Cardiac muscle cell (in vitro differentiated cells and primary cell): ENCODE data around the gene ZNF599. TPM values are rescaled to one million over a fixed set of nuclear protein-coding genes. Genes with fewer than 3 reads are reported as not detected.
"Not testable (repeated sequence)": the region's sequence is repeated elsewhere in the genome, so short reads cannot be mapped to it uniquely, and the experiment has no call there.

Source experiments
- DNase-seq, 2 donors: peaks; one replicate each; pipeline versions ENCODE4 v3.0.0 to v3.0.0-alpha.2; 2010 to 2017; ENCODE audit warnings: low read depth in 1 of 2, low spot score in 1 of 2
- H3K27ac ChIP-seq: fragments of 200-600 bp; sonication (generic); 2 replicates; pipeline ENCODE4 v1.5.1; 2016
- H3K27me3 ChIP-seq: fragments of 200-600 bp; sonication (generic); 2 replicates; pipeline ENCODE4 v1.6.0; 2016; ENCODE audit warnings: control low read depth
- H3K36me3 ChIP-seq: fragments of 200-600 bp; sonication (generic); 2 replicates; pipeline ENCODE4 v1.5.1; 2016; ENCODE audit warnings: control low read depth
- H3K4me1 ChIP-seq: fragments of 200-600 bp; sonication (generic); 2 replicates; pipeline ENCODE4 v1.8.1; 2017; ENCODE audit warnings: low read depth, mild to moderate bottlenecking, mixed run types
- H3K4me3 ChIP-seq: fragments of 200-600 bp; sonication (generic); 2 replicates; pipeline ENCODE4 v1.5.1; 2016; ENCODE audit warnings: mild to moderate bottlenecking
- H3K9me3 ChIP-seq: fragments of 200-600 bp; sonication (generic); 2 replicates; pipeline ENCODE4 v1.5.1; 2017; ENCODE audit warnings: low read depth, mild to moderate bottlenecking, control low read depth
- polyA plus RNA-seq: library from polyadenylated mRNA; unstranded; fragments of >200 nt; fragmentation: Nextera tagmentation; extraction: Ambion mirVana; gene quantifications from 2 replicates; pipeline ENCODE4 v1.2.1, GENCODE V29; 2016
- total RNA-seq: library from RNA; depleted of rRNA; stranded (reverse); fragments of >200 nt; gene quantifications from 2 replicates; pipeline ENCODE4 v1.2.3, GENCODE V29; 2016
- TF ChIP-seq, protein P1 (sequence below): IDR thresholded peaks from 2 replicates; pipeline ENCODE4 v1.5.1; 2012; ENCODE audit warnings: low read depth, mild to moderate bottlenecking, low read length

Gene ZNF599
- total and polyA plus RNA-seq, 2 experiments from 2014 or later, result 11.6 to 18.4 TPM

DNA sequence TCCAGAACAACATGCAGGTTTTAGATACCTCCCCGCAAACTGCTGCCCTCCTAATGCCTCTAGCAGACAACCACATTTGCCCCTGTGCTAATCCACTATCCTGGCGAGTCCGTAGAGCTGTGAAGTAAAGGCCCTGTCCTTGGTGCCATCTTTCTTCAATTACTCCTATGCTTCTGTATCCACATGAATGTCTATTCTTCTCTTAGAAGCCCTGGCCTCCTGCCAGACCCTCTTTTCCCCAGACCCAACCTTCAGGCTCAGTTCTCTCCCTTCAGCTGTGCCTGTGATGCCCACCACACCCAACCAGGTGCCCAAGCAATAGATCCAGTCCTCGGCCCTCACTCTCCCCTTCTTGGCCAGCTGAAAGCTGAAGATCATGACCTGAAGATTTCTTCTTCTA, 31.1 kb upstream of the ZNF599 start:
- TF ChIP-seq, protein P1, sequence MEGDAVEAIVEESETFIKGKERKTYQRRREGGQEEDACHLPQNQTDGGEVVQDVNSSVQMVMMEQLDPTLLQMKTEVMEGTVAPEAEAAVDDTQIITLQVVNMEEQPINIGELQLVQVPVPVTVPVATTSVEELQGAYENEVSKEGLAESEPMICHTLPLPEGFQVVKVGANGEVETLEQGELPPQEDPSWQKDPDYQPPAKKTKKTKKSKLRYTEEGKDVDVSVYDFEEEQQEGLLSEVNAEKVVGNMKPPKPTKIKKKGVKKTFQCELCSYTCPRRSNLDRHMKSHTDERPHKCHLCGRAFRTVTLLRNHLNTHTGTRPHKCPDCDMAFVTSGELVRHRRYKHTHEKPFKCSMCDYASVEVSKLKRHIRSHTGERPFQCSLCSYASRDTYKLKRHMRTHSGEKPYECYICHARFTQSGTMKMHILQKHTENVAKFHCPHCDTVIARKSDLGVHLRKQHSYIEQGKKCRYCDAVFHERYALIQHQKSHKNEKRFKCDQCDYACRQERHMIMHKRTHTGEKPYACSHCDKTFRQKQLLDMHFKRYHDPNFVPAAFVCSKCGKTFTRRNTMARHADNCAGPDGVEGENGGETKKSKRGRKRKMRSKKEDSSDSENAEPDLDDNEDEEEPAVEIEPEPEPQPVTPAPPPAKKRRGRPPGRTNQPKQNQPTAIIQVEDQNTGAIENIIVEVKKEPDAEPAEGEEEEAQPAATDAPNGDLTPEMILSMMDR, result no peak
- H3K36me3 ChIP-seq, result no peaks in the 10 kb centered on the region
- H3K4me1 ChIP-seq, result no peaks in the 10 kb centered on the region
- H3K4me3 ChIP-seq, result no peak overlapping the region
- H3K27me3 ChIP-seq, result no peaks in the 10 kb centered on the region
- no peaks in the 10 kb centered on the region for H3K9me3 ChIP-seq
- H3K27ac ChIP-seq, result no peak overlapping the region
- no peak for DNase-seq

DNA sequence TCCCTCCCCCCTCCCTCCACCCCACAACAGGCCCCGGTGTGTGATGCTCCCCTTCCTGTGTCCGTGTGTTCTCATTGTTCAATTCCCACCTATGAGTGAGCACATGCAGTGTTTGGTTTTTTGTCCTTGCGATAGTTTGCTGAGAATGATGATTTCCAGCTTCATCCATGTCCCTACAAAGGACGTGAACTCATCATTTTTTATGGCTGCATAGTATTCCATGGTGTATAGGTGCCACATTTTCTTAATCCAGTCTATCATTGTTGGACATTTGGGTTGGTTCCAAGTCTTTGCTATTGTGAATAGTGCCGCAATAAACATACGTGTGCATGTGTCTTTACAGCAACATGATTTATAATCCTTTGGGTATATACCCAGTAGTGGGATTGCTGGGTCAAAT, 23.9 kb upstream of the ZNF599 start:
- not testable (repeated sequence) for H3K36me3 ChIP-seq, H3K27me3 ChIP-seq, DNase-seq, H3K27ac ChIP-seq, H3K4me3 ChIP-seq, H3K9me3 ChIP-seq, H3K4me1 ChIP-seq

DNA sequence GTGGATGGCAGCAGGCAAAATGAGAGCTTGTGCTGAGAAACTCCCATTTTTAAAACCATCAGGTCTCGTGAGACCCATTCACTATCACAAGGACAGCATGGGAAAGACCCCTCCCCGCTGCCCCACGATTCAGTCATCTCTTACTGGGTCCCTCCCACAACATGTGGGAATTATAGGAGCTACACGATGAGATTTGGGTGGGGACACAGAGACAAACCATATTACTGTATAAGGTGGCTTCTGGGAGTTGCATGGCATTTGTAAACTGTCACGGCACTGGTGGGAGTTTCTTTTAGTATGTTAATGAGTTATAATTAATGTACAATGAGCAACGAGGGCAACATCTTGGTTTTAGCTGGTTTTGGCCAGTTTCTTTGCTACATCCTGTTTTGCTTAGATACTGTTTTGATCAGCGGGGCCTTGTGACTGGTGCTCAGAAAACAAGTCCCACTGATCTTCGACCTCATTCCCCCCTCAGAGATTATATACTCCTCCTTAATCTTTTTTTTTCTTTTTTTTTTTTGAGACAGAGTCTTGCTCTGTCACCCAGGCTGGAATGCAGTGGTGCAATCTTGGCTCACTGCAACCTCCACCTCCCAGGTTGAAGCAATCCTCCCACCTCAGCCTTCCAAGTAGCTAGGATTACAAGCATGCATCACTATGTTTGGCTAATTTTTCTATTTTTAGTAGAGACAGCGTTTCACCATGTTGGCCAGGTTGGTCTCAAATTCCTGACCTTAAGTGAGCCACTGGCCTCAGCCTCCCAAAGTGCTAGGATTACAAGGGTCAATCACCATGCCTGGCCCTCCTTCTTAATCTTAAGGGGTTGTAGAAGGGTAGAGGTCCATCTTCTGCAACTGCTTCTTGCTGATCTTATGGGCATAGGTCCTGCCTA, 21.3 kb upstream of the ZNF599 start:
- Histone ChIP-seq H3K27me3 (no peaks in the 10 kb centered on the region), H3K4me3 (no peak overlapping the region), H3K9me3 (no peaks in the 10 kb centered on the region), H3K27ac (no peak overlapping the region), H3K4me1 (no peaks in the 10 kb centered on the region), H3K36me3 (no peaks in the 10 kb centered on the region)
- TF ChIP-seq, protein P1, result no peak
- DNase-seq, result peak in 1 of 2 donors; percentile 5

DNA sequence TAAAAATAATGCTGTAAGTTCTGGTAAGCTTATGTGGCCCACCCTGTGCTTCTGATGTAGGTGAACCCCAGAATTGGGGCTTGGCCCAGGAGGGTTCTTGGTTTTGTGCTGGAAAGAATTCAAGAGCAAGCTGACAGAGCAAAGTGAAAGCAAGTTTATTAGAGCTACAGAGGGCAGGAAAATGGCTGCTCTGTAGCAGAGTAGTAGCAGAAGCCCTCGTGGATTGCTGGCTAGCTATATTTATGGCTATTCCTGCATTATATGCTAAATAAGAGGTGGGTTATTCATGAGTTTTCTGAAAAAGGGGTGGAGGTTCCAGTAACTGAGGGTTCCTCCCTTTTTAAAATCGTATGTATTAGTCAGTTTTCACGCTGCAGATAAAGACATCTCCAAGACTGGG, 20.6 kb upstream of the ZNF599 start:
- peak in 1 of 2 donors; percentile 2 for DNase-seq
- TF ChIP-seq, protein P1, result no peak
- Histone ChIP-seq H3K9me3 (no peaks in the 10 kb centered on the region), H3K27me3 (no peaks in the 10 kb centered on the region), H3K4me3 (no peak overlapping the region), H3K4me1 (no peaks in the 10 kb centered on the region), H3K36me3 (no peaks in the 10 kb centered on the region), H3K27ac (no peak overlapping the region)

DNA sequence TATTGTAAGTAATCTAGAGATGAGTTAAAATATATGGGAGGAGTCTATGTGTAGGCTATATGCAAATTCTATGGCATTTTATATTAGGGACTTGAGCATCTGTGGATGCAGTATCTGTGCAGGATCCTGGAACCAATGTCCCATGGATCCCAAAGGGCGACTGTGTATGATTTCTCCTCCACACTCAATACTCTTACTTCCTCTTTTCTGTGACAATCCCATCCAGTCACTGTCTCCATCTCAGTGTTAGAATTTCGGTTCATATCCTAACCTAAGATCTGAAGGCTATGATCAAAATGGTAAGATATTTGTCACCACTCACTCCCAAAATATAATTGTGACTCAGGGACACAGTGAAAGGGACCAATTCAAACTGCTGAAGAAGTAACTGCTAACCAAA, 15.1 kb upstream of the ZNF599 start:
- Histone ChIP-seq H3K4me3 (no peak overlapping the region), H3K36me3 (no peaks in the 10 kb centered on the region), H3K27me3 (no peaks in the 10 kb centered on the region), H3K9me3 (no peaks in the 10 kb centered on the region), H3K27ac (no peak overlapping the region), H3K4me1 (no peaks in the 10 kb centered on the region)
- TF ChIP-seq, protein P1, result no peak
- no peak for DNase-seq

DNA sequence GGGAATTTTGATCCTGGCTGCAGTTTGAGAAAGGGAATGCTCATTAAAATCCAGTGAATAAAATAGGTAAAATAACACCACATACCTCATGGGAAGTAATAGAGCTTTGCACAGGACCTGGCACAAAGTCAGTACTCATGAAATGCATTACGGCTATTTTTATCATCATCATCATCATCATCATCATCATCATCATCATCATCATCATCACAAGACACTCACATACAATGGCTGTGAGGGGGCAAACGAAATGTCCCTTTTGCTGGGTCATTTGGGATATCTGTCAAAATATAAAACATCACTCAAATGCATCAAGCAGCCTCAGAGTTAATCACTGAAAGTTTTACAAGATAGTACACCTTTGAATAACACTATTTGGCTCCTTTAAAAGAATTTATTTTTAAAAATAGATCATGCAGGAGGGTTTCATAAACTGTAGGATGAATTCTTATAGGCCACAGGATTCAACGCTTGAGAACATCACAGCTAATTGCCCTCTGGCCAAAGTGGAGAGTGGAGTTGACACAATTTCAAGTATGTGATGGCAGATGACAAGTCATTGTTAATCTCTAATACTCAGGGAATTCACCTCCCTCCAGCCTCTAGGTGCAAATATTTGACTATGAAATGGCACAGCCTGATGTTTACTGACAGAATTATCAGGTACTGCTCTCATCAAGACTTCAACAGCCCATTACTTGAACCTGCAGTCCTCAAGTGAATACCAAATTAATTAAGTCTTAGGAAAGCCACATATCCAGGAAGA, 14.2 kb upstream of the ZNF599 start:
- Histone ChIP-seq H3K36me3 (no peaks in the 10 kb centered on the region), H3K4me3 (no peak overlapping the region), H3K4me1 (no peaks in the 10 kb centered on the region), H3K27ac (no peak overlapping the region), H3K27me3 (no peaks in the 10 kb centered on the region), H3K9me3 (no peaks in the 10 kb centered on the region)
- TF ChIP-seq, protein P1, result no peak
- no peak for DNase-seq
